Measurements from ENCODE around the gene KLHL17. TPM values are rescaled to one million over a fixed set of nuclear protein-coding genes. Genes with fewer than 3 reads are reported as not detected.
"Not testable (repeated sequence)": the region's sequence is repeated elsewhere in the genome, so short reads cannot be mapped to it uniquely, and the experiment has no call there.

The KLHL17 gene
- polyA plus RNA-seq, 1 donor, result 9.0 TPM

GRCh38 chr1:999725-1000356 is 39.5 kb downstream of the KLHL17 start, which contains the start of gene HES4:
HES4 (minus strand) TSS chr1:1000097; CDS start chr1:999973, 124 bp downstream.
- peak; percentile 88 for DNase-seq

GRCh38 chr1:1000357-1001056 is 40.1 kb downstream of the KLHL17 start:
- no peak for DNase-seq

- no peak for DNase-seq
These were observed 40.8 kb downstream of the KLHL17 start for GRCh38 chr1:1001057-1001783.

- no peak for DNase-seq
These were observed 43.4 kb downstream of the KLHL17 start for GRCh38 chr1:1003618-1004419.

- DNase-seq, result no peak
These were observed 44.0 kb downstream of the KLHL17 start for GRCh38 chr1:1004420-1004779.

- DNase-seq, result no peak
These were observed 44.7 kb downstream of the KLHL17 start for GRCh38 chr1:1004780-1005697.

- no peak for DNase-seq
These were observed 45.5 kb downstream of the KLHL17 start for GRCh38 chr1:1005774-1006304.

GRCh38 chr1:1006305-1007159 is 46.1 kb downstream of the KLHL17 start:
- no peak for DNase-seq

- DNase-seq, result not testable (repeated sequence)
These were observed 49.7 kb downstream of the KLHL17 start for GRCh38 chr1:1010131-1010530.

GRCh38 chr1:1011396-1011949 is 51.1 kb downstream of the KLHL17 start:
- DNase-seq, result no peak

- not testable (repeated sequence) for DNase-seq
These were observed 52.3 kb downstream of the KLHL17 start for GRCh38 chr1:1012736-1013104.

GRCh38 chr1:1013105-1013921 is 52.9 kb downstream of the KLHL17 start, which contains the start of gene ISG15:
ISG15 (plus strand) TSS chr1:1013497; CDS start chr1:1013574, 77 bp downstream.
- DNase-seq, result peak; percentile 84

GRCh38 chr1:1013922-1014648 is 53.7 kb downstream of the KLHL17 start:
- no peak for DNase-seq

- no peak for DNase-seq
These were observed 54.7 kb downstream of the KLHL17 start for GRCh38 chr1:1014799-1015681.
